ENCODE results near the gene DMXL2. TPM values are rescaled to one million over a fixed set of nuclear protein-coding genes. Genes with fewer than 3 reads are reported as not detected.
"Not testable (repeated sequence)": the region's sequence is repeated elsewhere in the genome, so short reads cannot be mapped to it uniquely, and the experiment has no call there.

The DMXL2 gene
- total RNA-seq, 1 experiment from 2014 or later = 13.8 TPM

DNA sequence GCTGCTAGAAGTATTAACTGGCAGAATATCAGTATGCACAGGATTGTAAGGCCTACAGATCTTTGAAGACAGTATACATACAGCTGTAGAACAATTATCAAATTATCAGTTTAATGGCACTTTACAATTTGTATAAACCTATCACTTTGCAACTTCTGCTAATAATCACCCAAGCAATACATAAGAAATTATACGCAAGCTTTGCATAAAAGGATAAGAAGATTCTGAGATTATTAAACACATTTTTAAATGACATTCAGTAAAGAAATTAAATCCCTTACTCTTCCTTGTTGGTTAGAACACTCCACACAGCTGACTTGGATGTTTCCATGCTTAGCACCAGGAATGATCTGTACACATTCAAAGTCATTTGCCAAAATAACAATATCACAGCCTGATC is 46.8 kb downstream of the DMXL2 start:
- Mint-ChIP-seq H3K4me3 (ENCODE audit: low read depth, unreplicated experiment) (no peak overlapping the region), H3K36me3 (ENCODE audit: insufficient read depth, unreplicated experiment) (peaks cover 6% of the 10 kb centered on the region), H3K4me1 (ENCODE audit: low read depth, unreplicated experiment) (peaks cover 18% of the 10 kb centered on the region), H3K27ac (ENCODE audit: unreplicated experiment) (no peak overlapping the region), H3K9me3 (ENCODE audit: low read depth, unreplicated experiment) (no peaks in the 10 kb centered on the region), H3K27me3 (ENCODE audit: unreplicated experiment) (no peaks in the 10 kb centered on the region)
- no peak for DNase-seq
- TF ChIP-seq, protein P1, sequence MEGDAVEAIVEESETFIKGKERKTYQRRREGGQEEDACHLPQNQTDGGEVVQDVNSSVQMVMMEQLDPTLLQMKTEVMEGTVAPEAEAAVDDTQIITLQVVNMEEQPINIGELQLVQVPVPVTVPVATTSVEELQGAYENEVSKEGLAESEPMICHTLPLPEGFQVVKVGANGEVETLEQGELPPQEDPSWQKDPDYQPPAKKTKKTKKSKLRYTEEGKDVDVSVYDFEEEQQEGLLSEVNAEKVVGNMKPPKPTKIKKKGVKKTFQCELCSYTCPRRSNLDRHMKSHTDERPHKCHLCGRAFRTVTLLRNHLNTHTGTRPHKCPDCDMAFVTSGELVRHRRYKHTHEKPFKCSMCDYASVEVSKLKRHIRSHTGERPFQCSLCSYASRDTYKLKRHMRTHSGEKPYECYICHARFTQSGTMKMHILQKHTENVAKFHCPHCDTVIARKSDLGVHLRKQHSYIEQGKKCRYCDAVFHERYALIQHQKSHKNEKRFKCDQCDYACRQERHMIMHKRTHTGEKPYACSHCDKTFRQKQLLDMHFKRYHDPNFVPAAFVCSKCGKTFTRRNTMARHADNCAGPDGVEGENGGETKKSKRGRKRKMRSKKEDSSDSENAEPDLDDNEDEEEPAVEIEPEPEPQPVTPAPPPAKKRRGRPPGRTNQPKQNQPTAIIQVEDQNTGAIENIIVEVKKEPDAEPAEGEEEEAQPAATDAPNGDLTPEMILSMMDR (IDR thresholded peaks at IDR 0.05; ENCODE audit: unreplicated experiment) = no peak
- intact Hi-C loops (cut with micrococcal nuclease; ENCODE audit: unreplicated experiment) = no loop called here
- CTCF ChIA-PET = no interaction called here
- no TSS peak for BruUV-seq (replicated peaks)

DNA sequence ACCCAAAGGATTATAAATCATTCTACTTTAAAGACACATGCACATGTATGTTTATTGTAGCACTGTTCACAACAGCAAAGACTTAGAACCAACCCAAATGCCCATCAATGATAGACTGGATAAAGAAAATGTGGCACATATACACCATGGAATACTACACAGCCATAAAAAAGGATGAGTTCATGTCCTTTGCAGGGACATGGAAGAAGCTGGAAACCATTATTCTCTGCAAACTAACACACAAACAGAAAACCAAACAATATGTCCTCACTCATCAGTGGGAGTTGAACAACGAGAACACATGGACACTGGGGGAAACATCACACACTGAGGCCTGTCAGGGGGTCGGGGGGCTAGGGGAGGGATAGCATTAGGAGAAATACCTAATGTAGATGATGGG is 49.2 kb downstream of the DMXL2 start:
- H3K27ac Mint-ChIP-seq (ENCODE audit: unreplicated experiment); DNase-seq; H3K4me3 Mint-ChIP-seq (ENCODE audit: low read depth, unreplicated experiment); CTCF ChIA-PET; H3K27me3 Mint-ChIP-seq (ENCODE audit: unreplicated experiment); intact Hi-C loops (cut with micrococcal nuclease; ENCODE audit: unreplicated experiment); H3K36me3 Mint-ChIP-seq (ENCODE audit: insufficient read depth, unreplicated experiment); H3K9me3 Mint-ChIP-seq (ENCODE audit: low read depth, unreplicated experiment); BruUV-seq (replicated peaks): not testable (repeated sequence)
- H3K4me1 Mint-ChIP-seq (ENCODE audit: low read depth, unreplicated experiment) = peaks cover 18% of the 10 kb centered on the region

DNA sequence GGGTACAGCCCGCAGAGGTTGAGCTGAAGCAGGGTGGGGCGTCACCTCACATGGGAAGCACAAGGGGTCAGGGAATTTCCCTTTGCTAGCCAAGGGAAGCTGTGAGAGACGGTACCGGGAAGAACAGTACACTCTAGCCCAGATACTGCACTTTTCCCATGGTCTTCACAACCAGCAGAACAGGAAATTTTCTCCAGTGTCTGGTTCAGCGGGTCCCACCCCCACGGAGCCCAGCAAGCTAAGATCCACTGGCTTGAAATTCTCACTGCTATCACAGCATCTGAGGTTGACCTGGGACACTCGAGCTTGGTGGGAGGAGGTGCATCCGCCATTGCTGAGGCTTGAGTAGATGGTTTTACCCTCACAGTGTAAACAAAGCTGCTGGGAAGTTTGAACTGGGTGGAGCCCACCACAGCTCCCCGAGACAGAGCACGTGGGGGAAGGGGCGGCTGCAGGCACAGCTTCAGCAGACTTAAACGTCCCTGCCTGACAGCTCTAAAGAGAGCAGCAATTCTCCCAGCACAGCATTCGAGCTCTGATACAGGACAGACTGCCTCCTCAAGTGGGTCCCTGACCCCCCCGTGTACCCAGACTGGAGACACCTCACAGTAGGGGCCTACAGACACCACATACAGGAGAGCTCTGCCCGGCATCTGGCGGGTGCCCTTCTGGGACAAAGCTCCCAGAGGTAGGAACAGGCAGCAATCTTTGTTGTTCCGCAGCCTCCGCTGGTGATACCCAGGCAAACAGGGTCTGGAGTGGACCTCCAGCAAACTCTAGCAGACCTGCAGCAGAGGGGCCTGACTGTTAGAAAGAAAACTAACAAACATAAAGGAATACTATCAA is 53.4 kb downstream of the DMXL2 start:
- H3K27me3 Mint-ChIP-seq (ENCODE audit: unreplicated experiment); BruUV-seq (replicated peaks); H3K36me3 Mint-ChIP-seq (ENCODE audit: insufficient read depth, unreplicated experiment); H3K9me3 Mint-ChIP-seq (ENCODE audit: low read depth, unreplicated experiment); H3K4me3 Mint-ChIP-seq (ENCODE audit: low read depth, unreplicated experiment); H3K27ac Mint-ChIP-seq (ENCODE audit: unreplicated experiment); H3K4me1 Mint-ChIP-seq (ENCODE audit: low read depth, unreplicated experiment); intact Hi-C loops (cut with micrococcal nuclease; ENCODE audit: unreplicated experiment): not testable (repeated sequence)
- peak; percentile 1 for DNase-seq
- CTCF ChIA-PET = interaction anchor here (0.6 kb wide), 1 partner anchor 559 kb away, joined by 4 read pairs; no protein-coding TSS in a partner anchor

DNA sequence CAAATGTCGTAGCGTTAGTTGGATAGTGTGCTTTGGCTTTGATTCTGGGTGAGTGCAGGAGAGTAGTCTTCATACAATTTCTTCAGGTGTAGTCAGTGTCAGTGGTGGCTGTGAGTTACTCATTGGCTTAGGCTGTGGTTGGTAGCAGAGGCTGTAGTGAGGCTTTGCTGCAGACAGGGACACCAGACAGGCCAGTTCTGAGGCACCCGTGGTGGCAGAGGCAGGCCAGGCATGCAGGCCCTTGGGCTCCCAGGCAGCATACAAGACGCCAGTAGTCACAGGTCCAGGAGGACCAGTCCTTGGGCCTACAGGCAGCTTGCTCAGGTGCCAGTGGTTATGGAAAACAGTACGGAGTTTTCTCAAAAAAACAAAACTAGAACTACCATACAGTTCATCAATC is 61.3 kb downstream of the DMXL2 start:
- no peaks in the 10 kb centered on the region for H3K36me3 Mint-ChIP-seq (ENCODE audit: insufficient read depth, unreplicated experiment)
- no peak for DNase-seq
- H3K9me3 Mint-ChIP-seq (ENCODE audit: low read depth, unreplicated experiment) = no peaks in the 10 kb centered on the region
- H3K4me3 Mint-ChIP-seq (ENCODE audit: low read depth, unreplicated experiment) = no peak overlapping the region
- no peaks in the 10 kb centered on the region for H3K4me1 Mint-ChIP-seq (ENCODE audit: low read depth, unreplicated experiment)
- BruUV-seq (replicated peaks) = no TSS peak
- no peaks in the 10 kb centered on the region for H3K27me3 Mint-ChIP-seq (ENCODE audit: unreplicated experiment)
- intact Hi-C loops (cut with micrococcal nuclease; ENCODE audit: unreplicated experiment) = no loop called here
- CTCF ChIA-PET = no interaction called here
- no peak overlapping the region for H3K27ac Mint-ChIP-seq (ENCODE audit: unreplicated experiment)
- TF ChIP-seq, protein P1 (IDR thresholded peaks at IDR 0.05; ENCODE audit: unreplicated experiment) = no peak

GRCh38 chr15:51558876-51559275 is 63.7 kb downstream of the DMXL2 start:
- TF ChIP-seq, protein P1 (IDR thresholded peaks at IDR 0.05; ENCODE audit: unreplicated experiment) = no peak
- Mint-ChIP-seq H3K36me3 (ENCODE audit: insufficient read depth, unreplicated experiment) (no peaks in the 10 kb centered on the region), H3K4me1 (ENCODE audit: low read depth, unreplicated experiment) (no peaks in the 10 kb centered on the region), H3K27ac (ENCODE audit: unreplicated experiment) (no peak overlapping the region), H3K27me3 (ENCODE audit: unreplicated experiment) (no peaks in the 10 kb centered on the region), H3K9me3 (ENCODE audit: low read depth, unreplicated experiment) (no peaks in the 10 kb centered on the region), H3K4me3 (ENCODE audit: low read depth, unreplicated experiment) (no peak overlapping the region)
- DNase-seq = no peak
- CTCF ChIA-PET = no interaction called here
- BruUV-seq (replicated peaks) = no TSS peak
- intact Hi-C loops (cut with micrococcal nuclease; ENCODE audit: unreplicated experiment) = no loop called here

All from Calu3 (cell line).